OCI-M2 (cell line): ENCODE data around the gene LRRC3C.

Experiments used
- DNase-seq: peaks from one replicate; lab custom pipeline; 2025; ENCODE audit not compliant: unreplicated experiment; lab: John Stamatoyannopoulos, UW

LRRC3C gene

GRCh38 chr17:39923836-39924690 is 3.5 kb upstream of the LRRC3C start:
- no peak for DNase-seq

- no peak for DNase-seq
Measured at GRCh38 chr17:39924691-39925055, 2.9 kb upstream of the LRRC3C start.

GRCh38 chr17:39925282-39926134 is 2.0 kb upstream of the LRRC3C start:
- no peak for DNase-seq

GRCh38 chr17:39926135-39926587 is 1.4 kb upstream of the LRRC3C start:
- no peak for DNase-seq

GRCh38 chr17:39926588-39927100 is 888 bp upstream of the LRRC3C start:
- DNase-seq, result no peak

GRCh38 chr17:39927929-39928857 is 661 bp downstream of the LRRC3C start:
- DNase-seq, result no peak

- no peak for DNase-seq
Measured at GRCh38 chr17:39928858-39929645, 1.5 kb downstream of the LRRC3C start.

GRCh38 chr17:39929646-39930407 is 2.3 kb downstream of the LRRC3C start:
- no peak for DNase-seq

GRCh38 chr17:39933912-39934311 is 6.4 kb downstream of the LRRC3C start:
- no peak for DNase-seq

GRCh38 chr17:39934324-39934723 is 6.8 kb downstream of the LRRC3C start:
- no peak for DNase-seq

- DNase-seq, result no peak
Measured at GRCh38 chr17:39935909-39936308, 8.4 kb downstream of the LRRC3C start.

GRCh38 chr17:39937447-39937846 is 9.9 kb downstream of the LRRC3C start:
- no peak for DNase-seq

GRCh38 chr17:39938140-39938869 is 10.8 kb downstream of the LRRC3C start:
- DNase-seq, result no peak

GRCh38 chr17:39939106-39939505 is 11.6 kb downstream of the LRRC3C start:
- DNase-seq, result no peak

GRCh38 chr17:39939588-39940419 is 12.3 kb downstream of the LRRC3C start:
- no peak for DNase-seq

GRCh38 chr17:39943702-39944392 is 16.3 kb downstream of the LRRC3C start:
- DNase-seq, result no peak

- no peak for DNase-seq
Measured at GRCh38 chr17:39944393-39944711, 16.8 kb downstream of the LRRC3C start.
